NCI-H146 treated with DMSO at 0.1 percent for 48 hours (cell line): ENCODE data around the gene DDX21.
"Not testable (repeated sequence)": the region's sequence is repeated elsewhere in the genome, so short reads cannot be mapped to it uniquely, and the experiment has no call there.

ENCODE experiments used
- DNase-seq: peaks from one replicate; lab custom pipeline; 2025; ENCODE audit not compliant: unreplicated experiment; lab: John Stamatoyannopoulos, UW

The DDX21 gene

DNA sequence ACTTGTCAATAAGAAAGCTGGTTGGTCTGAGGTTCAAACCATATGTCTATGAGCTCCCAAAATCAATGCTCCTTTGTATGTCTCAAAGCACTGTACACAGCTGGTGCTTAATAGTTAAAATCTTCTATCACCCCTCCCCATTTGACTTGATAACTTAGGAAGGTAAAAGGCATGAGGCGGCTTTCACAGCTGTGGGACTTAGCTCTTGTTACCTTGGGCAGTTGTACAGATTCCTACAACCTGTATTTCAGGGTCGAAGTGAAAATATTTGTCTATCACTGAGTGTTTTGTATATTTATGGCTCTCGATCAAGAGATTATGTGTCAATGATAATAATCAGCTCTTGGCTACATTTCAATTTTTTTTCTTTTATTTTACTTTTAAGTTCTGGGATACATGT lies 31.6 kb downstream of the DDX21 start:
- no peak for DNase-seq

DNA sequence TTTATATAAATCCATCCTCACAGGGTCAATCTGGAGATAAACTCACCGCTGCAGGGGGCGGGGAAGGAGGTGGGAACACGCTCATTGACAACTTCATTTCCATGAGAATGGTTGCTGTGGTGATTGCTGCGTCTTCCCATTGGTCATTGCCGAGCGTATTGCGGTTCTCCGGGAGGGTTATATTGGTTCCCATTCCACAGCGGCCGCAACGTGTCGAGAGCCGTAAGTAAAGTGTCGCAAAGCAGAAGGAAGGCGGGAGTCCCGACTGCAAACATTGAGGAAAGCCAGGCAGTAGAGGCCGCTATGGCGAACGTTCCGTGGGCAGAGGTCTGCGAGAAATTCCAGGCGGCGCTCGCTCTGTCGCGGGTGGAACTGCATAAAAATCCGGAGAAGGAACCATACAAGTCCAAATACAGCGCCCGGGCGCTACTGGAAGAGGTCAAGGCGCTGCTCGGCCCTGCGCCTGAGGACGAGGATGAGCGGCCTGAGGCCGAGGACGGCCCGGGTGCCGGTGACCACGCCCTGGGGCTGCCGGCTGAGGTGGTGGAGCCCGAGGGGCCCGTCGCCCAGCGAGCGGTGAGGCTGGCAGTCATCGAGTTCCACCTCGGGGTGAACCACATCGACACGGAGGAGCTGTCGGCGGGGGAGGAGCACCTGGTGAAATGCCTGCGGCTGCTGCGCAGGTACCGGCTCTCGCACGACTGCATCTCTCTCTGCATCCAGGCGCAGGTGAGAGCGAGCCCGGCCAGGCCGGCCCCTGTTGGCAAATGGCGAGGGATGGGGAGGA lies 32.8 kb downstream of the DDX21 start, which contains the start of gene KIFBP:
TSS of gene KIFBP (plus strand) at position 274 of the 787 bp plus-strand sequence. CDS start at position 304, 30 bp downstream.
- peak; percentile 97 for DNase-seq

DNA sequence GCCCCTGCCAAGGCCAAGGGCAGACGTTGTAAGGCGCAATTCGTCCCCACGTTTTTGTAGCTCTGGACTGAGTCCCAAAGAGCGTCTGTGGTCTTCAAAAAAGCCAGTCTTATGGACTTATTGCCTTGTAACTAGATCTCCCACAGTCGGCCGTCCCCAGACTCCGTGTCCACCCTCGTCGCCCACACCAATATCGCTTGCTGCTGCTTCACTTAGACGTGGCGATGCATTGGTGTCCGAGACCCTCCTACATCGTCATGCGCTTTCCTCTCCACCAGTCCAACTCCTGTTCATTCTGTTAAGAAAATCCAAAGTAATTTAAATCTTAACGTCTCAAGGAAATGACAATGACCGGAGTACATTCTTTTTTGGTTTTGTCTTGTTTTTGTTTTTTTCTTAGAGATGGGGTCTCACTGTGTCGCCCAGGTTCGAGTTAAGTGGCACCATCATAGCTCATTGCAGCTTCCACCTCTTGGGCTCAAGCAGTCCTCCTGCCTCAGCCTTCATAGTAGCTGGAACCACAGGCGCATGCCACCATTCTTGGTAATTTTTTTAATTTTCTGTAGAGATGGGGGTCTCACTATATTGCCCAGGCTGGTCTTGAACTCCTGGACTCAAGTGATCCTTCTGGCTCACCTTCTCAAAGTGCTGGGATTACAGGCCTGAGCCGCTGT lies 33.5 kb downstream of the DDX21 start:
- no peak for DNase-seq

DNA sequence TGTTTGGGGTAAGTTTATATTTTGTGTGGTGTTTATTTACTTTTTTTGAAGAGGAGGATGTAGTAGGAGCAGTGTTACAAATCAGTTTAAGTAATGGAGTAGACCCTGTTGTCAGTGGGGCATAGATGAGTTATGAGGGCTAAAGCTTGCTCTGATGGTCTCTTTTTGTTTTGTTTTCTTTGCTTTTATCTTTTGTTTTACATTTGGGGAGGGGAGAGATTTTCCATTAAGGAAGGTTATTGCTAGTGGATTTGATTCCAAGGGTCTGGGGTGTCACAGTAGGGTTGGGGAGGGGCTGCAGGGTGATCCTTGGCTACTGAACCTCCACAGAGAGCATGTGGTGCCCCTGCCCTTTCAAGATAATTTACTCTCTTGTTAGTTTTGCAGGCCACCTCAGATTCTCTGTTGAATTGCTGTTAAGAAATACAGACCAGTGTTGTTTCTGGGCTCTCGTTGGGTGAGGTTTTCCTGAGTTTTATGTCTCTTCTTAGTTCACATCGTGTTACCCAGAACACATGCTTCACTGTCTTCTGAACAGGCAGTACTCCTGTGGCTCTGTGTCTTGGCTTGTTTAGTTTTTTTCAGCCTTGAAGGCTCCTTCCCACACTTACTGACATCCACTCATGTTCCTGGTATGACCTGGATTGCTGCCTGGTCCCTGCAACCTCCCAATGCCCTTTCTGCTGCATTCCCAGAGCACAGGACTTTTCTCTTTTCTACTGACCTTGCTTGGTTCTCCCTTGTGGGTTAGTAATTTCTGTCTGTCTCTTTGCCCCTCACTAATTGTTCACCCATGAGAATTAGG lies 36.9 kb downstream of the DDX21 start:
- DNase-seq = no peak

DNA sequence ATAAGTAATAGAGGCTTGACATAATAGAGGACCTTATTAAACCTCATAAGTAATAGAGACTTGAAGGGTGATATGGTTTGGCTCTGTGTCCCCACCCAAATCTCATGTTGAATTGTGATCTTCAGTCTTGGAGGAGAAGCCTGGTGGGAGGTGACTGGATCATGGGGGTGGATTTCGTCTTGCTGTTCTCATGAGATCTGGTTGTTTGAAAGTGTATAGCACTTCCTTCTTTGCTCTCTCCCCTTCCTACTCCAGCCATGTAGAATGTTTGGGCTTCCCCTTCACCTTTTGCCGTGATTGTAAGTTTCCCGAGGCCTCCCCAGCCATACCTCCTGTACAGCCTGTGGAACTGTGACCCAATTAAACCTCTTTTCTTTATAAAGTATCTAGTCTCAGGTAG lies 41.2 kb downstream of the DDX21 start:
- no peak for DNase-seq

DNA sequence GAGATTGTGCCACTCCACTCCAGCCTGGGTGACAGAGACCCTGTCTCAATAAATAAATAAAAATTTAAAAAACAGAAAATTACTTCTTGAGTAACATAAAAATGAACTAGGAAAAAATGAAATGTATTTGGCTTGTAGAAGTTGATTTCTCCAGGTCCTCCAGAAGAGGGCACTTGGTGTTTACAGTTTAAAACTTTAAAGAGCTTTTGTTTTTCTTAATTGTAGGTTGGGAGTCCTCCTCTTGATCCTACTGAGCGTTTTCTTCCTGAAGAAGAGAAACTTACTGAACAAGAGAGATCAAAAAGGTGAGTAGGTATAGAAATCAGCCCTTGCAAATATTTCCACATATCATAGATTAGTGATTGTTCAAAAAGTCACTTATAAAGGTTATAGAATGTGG lies 48.9 kb downstream of the DDX21 start:
- no peak for DNase-seq

DNA sequence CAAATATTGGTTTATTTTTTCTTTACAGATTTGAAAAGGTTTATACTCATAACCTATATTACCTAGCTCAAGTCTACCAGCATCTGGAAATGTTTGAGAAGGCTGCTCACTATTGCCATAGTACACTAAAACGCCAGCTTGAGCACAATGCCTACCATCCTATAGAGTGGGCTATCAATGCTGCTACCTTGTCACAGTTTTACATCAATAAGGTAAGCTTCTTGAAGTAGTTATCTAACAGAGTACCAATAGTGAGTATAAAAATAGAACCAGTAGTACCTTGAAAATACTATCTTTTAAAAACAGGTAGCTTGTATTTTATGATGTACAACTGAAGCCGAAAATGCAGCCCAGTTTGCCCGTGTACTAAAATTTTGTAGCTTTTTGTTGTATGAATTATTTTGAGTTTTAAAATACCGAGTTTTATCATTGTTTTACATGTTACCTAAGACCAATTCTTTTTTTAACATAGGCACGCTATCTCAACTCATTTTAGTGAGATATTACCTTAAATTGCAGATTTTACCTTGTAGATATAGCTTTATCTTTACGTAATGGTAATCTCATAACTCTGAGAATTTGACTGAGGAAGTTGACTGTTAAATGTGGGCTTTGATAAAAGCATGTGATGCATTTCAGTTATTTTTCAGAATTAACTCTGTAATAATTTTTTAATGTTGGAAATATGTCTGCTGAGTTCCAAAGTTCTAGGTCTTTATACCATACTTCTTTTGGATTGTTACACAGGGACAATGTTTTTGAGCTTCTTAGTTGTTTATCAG lies 49.9 kb downstream of the DDX21 start:
- no peak for DNase-seq

DNA sequence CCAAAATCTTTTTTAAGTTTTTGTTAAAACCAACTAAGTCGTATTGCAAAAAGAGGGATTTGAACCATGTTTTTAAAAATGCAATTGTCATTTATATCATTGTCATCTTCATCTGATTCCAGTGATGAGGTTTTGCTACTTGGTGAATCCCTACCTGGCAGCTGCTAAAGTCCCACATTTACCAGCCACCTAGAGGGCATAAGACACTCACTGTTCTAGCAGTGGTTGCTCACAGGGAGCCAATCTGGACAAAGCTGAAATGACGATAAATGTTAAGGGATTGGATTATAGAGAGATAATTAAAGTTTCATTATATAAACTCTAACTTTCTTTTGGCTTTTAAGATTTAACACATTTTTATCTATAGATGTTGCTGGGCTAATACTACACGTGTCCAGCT lies 51.3 kb downstream of the DDX21 start:
- DNase-seq = no peak

DNA sequence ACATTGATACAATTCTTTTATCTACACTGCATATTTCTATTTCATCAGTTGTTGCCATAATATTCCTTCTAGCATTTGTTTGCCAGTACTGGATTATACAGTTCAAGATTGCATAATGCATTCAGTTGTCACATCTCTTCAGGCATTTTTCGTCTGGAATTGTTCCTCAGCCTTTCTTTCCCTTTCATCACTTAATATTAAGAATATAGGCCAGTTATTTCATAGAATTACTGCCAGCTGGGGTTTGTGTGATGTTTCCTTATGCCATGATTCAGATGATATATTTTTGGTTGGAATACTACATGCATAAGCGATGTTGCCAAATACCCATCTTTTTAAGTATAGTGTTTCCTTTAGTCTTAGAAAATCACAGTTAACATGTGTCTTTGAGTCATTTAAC lies 53.4 kb downstream of the DDX21 start:
- DNase-seq = no peak

DNA sequence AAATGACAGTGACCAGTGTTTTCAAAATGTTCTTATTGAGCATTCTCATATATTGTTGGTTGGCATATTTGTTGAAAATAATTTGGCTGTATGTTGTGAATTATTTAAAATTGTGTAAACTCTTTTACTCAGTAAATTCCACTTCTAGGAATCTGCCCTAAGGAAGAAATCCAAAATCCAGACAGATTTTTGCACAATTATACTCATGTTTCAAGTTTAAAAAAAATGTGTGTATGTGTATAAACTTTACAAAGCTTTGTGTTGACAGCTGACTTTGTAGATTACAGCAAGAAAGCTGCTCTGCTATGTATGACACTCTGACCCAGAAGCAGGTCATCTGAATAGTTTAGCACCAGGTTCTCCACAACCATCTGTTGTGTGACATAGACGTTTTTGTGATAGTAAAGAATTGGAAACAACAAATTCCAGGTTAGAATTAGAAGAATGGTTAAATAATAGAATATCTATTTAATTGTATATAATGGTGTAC lies 54.2 kb downstream of the DDX21 start:
- DNase-seq = no peak

DNA sequence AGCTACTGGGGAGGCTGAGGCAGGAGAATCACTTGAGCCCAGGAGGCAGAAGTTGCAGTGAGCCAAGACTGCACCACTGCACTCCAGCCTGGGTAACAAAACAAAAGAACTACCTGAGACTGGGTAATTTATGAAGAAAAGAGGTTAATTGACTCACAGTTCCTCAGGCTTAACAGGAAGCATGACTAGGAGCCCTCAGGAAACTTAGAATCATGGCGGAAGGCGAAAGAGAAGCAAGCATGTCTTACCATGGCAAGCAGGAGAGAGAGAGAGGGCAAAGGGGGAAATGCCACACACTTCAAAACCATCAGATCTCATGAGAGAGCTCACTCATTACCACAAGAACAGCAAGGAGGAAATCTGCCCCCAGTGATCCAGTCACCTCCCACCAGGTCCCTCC lies 56.8 kb downstream of the DDX21 start:
- DNase-seq = not testable (repeated sequence)

DNA sequence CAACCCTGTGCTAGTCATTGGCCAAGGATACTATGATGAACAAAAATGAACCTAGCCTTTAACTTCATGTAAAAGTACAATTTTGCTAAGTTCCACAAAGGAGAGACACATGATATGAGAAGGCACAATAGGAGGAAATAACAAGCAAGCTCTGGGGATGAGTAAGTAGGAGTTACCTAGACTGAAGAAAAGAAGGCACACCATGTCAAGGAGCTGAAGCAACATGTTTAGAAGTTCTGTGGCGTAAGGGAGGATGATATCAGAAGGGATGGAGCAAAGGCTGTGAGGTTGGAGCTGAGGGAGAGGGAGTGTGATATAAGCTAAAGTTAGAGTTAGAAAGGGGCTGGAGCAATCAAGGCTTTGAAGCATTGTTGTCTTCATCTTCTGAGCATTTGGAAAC lies 58.2 kb downstream of the DDX21 start:
- DNase-seq = no peak

DNA sequence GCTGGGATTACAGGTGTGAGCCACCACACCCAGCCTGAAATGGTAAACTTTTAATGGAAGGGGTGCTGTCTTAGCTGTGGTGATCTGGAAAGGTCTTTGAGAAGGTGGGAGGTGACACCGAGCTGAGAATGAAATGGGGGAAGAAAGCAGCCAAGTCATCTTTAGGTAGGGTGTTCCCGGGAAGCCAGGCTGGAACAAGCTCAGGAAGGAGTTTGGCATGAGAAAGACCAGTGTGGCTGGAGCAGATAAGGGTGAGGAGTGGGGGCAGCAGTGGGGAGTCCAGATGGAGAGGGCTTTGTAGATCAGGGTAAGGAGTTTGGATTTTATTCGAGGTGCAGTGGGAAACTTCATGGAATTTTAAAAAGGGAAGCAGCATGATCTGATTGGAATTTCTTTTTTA lies 62.6 kb downstream of the DDX21 start:
- no peak for DNase-seq

DNA sequence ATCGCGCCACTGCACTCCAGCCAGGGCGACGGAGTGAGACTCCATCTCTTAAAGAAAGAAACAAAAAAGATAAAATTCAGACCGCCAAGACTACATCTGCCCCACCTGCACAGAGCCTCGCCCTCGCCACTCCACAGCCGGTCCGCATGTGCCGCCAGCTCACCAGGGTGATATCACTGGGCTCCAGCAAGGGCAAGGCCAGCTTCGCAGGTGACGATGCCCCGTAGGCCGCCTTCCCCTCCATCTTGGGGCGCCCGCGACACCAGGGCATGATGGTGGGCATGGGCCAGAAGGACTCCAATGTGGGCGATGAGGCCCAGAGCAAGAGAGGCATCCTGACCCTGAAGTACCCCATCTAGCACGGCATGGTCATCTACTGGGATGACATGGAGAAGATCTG lies 66.6 kb downstream of the DDX21 start:
- DNase-seq = no peak

DNA sequence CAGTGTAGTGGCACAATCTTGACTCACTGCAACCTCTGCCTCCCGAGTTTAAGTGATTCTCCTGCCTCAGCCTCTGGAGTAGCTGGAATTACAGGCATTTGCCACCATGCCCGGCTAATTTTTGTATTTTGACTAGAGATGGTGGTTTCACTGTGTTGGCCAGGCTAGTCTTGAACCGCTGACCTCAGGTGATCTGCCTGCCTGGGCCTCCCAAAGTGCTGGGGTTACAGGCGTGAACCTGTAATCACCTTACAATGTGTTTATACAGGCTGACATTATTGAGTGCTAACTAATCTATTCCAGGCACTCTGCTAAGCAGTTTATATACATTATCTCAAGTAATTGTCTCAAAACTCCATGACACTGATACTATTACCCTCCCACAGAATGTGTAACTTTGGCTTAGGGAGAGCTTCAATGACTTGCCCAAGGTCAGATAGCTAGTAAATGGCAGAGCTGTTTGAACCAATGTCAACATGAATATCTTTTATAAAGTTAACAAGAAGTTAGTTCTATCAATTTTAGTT lies 69.5 kb downstream of the DDX21 start:
- DNase-seq = no peak

DNA sequence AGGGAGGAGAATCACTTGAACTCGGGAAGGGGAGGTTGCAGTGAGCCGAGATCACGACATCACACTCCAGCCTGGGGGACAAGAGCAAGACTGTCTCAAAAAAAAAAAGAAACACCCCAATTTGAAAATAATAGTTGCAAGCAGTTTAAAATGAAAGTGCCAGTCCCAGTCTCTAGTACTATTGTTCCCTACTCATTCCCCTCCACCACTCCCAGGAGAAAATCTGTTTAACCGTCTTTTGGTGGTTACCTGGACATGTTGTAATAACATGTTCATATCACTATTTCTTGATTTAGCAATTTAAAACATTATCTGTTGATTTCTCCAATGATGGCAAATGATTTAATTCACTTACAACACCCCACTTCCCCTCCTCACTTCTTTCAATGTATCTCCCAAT lies 77.3 kb downstream of the DDX21 start:
- DNase-seq = no peak
